ENCODE results near the gene TANGO2. TPM values are rescaled to one million over a fixed set of nuclear protein-coding genes. Genes with fewer than 3 reads are reported as not detected.

The TANGO2 gene
- total and polyA plus RNA-seq, 2 donors (not counting 1 experiment from before 2014, with no cell fraction given) = 75.5 to 75.6 TPM

GRCh38 chr22:19996694-19997384 is 24.1 kb upstream of the TANGO2 start:
- Histone ChIP-seq H3K36me3 (replicated peaks in 1 of 2; ENCODE audit: control extremely low read depth in 1 of 2, control insufficient read depth in 1 of 2, extremely low read depth in 1 of 2, insufficient read depth in 2 of 2, low read length in 1 of 2) (no peaks in the 10 kb centered on the region), H3K4me1 (ENCODE audit: control insufficient read depth in 2 of 2, insufficient read depth in 2 of 2, low read length in 2 of 2) (no peaks in the 10 kb centered on the region), H3K4me2 (replicated peaks; ENCODE audit: low read depth, low read length, poor library complexity, severe bottlenecking) (no peak overlapping the region), H3K79me2 (ENCODE audit: control insufficient read depth, insufficient read depth, low read length) (no peaks in the 10 kb centered on the region), H3K9ac (ENCODE audit: low read length) (no peak overlapping the region), H3K27ac (ENCODE audit: low read length in 2 of 2) (no peak overlapping the region), H3K27me3 (replicated peaks in 1 of 4; ENCODE audit: control extremely low read depth in 1 of 4, control insufficient read depth in 3 of 4, insufficient read depth in 4 of 4, low read length in 3 of 4) (no peaks in the 10 kb centered on the region), H3K9me3 (ENCODE audit: control extremely low read depth in 1 of 3, control insufficient read depth in 2 of 3, insufficient read depth in 1 of 3, low read length in 2 of 3) (peaks cover 0 to under 1% (median 0%) of the 10 kb centered on the region in 3 donors), H4K20me1 (ENCODE audit: control insufficient read depth, insufficient read depth, low read length, poor library complexity, severe bottlenecking) (no peaks in the 10 kb centered on the region), H3K4me3 (ENCODE audit: control extremely low read depth in 1 of 5, extremely low read depth in 1 of 5, insufficient read depth in 1 of 5, low read depth in 2 of 5, low read length in 4 of 5) (no peak overlapping the region), H2AFZ (ENCODE audit: insufficient read depth, low read depth, low read length, poor library complexity, severe bottlenecking) (no peak overlapping the region)
- H3K9me3 Mint-ChIP-seq (ENCODE audit: insufficient read depth) = no peaks in the 10 kb centered on the region
- DNase-seq = no peak
- no peaks in the 10 kb centered on the region for H3K27me3 Mint-ChIP-seq
- POLR2A ChIA-PET = no interaction called here
- WGBS (ENCODE audit: insufficient coverage) = 85% methylated on average over 12 of the region's 12 CpGs
- no peak for TF ChIP-seq CTCF (IDR thresholded peaks at IDR 0.05)
- no peak for TF ChIP-seq EZH2 (IDR thresholded peaks at IDR 0.05; ENCODE audit: borderline replicate concordance, insufficient read depth, low read depth, low read length, poor library complexity, severe bottlenecking)
- intact Hi-C loops (cut with micrococcal nuclease) = no loop called here
- CTCF ChIA-PET = no interaction called here
- H3K4me1 Mint-ChIP-seq = no peaks in the 10 kb centered on the region
- no peak for ATAC-seq (ENCODE audit: low read depth)
- no peak overlapping the region for H3K27ac Mint-ChIP-seq
- no peak overlapping the region for H3K4me3 Mint-ChIP-seq

GRCh38 chr22:19997561-19998231 is 23.2 kb upstream of the TANGO2 start:
- H3K27me3 Mint-ChIP-seq = no peaks in the 10 kb centered on the region
- H3K27ac Mint-ChIP-seq = no peak overlapping the region
- Histone ChIP-seq H3K4me3 (ENCODE audit: control extremely low read depth in 1 of 5, extremely low read depth in 1 of 5, insufficient read depth in 1 of 5, low read depth in 2 of 5, low read length in 4 of 5) (no peak overlapping the region), H2AFZ (ENCODE audit: insufficient read depth, low read depth, low read length, poor library complexity, severe bottlenecking) (no peak overlapping the region), H3K4me2 (replicated peaks; ENCODE audit: low read depth, low read length, poor library complexity, severe bottlenecking) (no peak overlapping the region), H3K4me1 (ENCODE audit: control insufficient read depth in 2 of 2, insufficient read depth in 2 of 2, low read length in 2 of 2) (no peaks in the 10 kb centered on the region), H3K79me2 (ENCODE audit: control insufficient read depth, insufficient read depth, low read length) (no peaks in the 10 kb centered on the region), H3K27me3 (replicated peaks in 1 of 4; ENCODE audit: control extremely low read depth in 1 of 4, control insufficient read depth in 3 of 4, insufficient read depth in 4 of 4, low read length in 3 of 4) (no peaks in the 10 kb centered on the region), H3K36me3 (replicated peaks in 1 of 2; ENCODE audit: control extremely low read depth in 1 of 2, control insufficient read depth in 1 of 2, extremely low read depth in 1 of 2, insufficient read depth in 2 of 2, low read length in 1 of 2) (no peaks in the 10 kb centered on the region), H3K9me3 (ENCODE audit: control extremely low read depth in 1 of 3, control insufficient read depth in 2 of 3, insufficient read depth in 1 of 3, low read length in 2 of 3) (peaks cover 0 to 7% (median 0%) of the 10 kb centered on the region in 3 donors), H4K20me1 (ENCODE audit: control insufficient read depth, insufficient read depth, low read length, poor library complexity, severe bottlenecking) (no peaks in the 10 kb centered on the region), H3K27ac (ENCODE audit: low read length in 2 of 2) (no peak overlapping the region), H3K9ac (ENCODE audit: low read length) (no peak overlapping the region)
- H3K4me3 Mint-ChIP-seq = no peak overlapping the region
- TF ChIP-seq EZH2 (IDR thresholded peaks at IDR 0.05; ENCODE audit: borderline replicate concordance, insufficient read depth, low read depth, low read length, poor library complexity, severe bottlenecking) = no peak
- no peak for TF ChIP-seq CTCF (IDR thresholded peaks at IDR 0.05)
- ChIA-PET CTCF (no interaction called here), POLR2A (no interaction called here)
- H3K9me3 Mint-ChIP-seq (ENCODE audit: insufficient read depth) = no peaks in the 10 kb centered on the region
- no peaks in the 10 kb centered on the region for H3K4me1 Mint-ChIP-seq
- no peak for DNase-seq
- intact Hi-C loops (cut with micrococcal nuclease) = no loop called here
- no peak for ATAC-seq (ENCODE audit: low read depth)
- 93% methylated on average over 16 of the region's 19 CpGs for WGBS (ENCODE audit: insufficient coverage)

All from B cell (primary cell).